ENCODE data around the gene TMEM141.

GRCh38 chr9:136754626-136755301, 36.4 kb upstream of the TMEM141 start:
- TF ChIP-seq CTCF (conservative IDR thresholded peaks at IDR 0.05; ENCODE audit: low read length) (no peak), EZH2phosphoT487 (IDR thresholded peaks at IDR 0.05; ENCODE audit: borderline replicate concordance, low read depth, low read length) (no peak)
